ENCODE results near the gene C10orf95.

C10orf95 gene

GRCh38 chr10:102416283-102416682 is 35.1 kb downstream of the C10orf95 start:
- no peak overlapping the region for H3K4me3 ChIP-seq (replicated peaks; ENCODE audit: insufficient read depth, low read length)
- no peak for TF ChIP-seq POLR2AphosphoS5 (IDR thresholded peaks at IDR 0.05; ENCODE audit: low read depth)
- no peak for TF ChIP-seq REST (IDR thresholded peaks at IDR 0.05; ENCODE audit: insufficient replicate concordance, low read depth)
- no peak for TF ChIP-seq CTCF (IDR thresholded peaks at IDR 0.05; ENCODE audit: insufficient read depth, low read length)
- no peak for TF ChIP-seq GABPA (IDR thresholded peaks at IDR 0.05; ENCODE audit: low read depth)
- no peak for TF ChIP-seq SPI1 (IDR thresholded peaks at IDR 0.05; ENCODE audit: borderline replicate concordance, low read depth)
- peaks cover 26% of the 10 kb centered on the region for H3K27me3 ChIP-seq (ENCODE audit: insufficient read depth, poor library complexity, severe bottlenecking)
- no peak overlapping the region for H3K27ac ChIP-seq (replicated peaks)
- DNase-seq (ENCODE audit: low read depth in 1 of 2, low spot score in 1 of 2): no peak

- TF ChIP-seq POLR2AphosphoS5 (IDR thresholded peaks at IDR 0.05; ENCODE audit: low read depth) (no peak), CTCF (IDR thresholded peaks at IDR 0.05; ENCODE audit: insufficient read depth, low read length) (no peak), SPI1 (IDR thresholded peaks at IDR 0.05; ENCODE audit: borderline replicate concordance, low read depth) (peak; percentile 61; the same call in 1 of the 2 replicates), GABPA (IDR thresholded peaks at IDR 0.05; ENCODE audit: low read depth) (no peak), REST (IDR thresholded peaks at IDR 0.05; ENCODE audit: insufficient replicate concordance, low read depth) (no peak)
- H3K27me3 ChIP-seq (ENCODE audit: insufficient read depth, poor library complexity, severe bottlenecking): peaks cover 38% of the 10 kb centered on the region
- DNase-seq (ENCODE audit: low read depth in 1 of 2, low spot score in 1 of 2): no peak
- H3K4me3 ChIP-seq (replicated peaks; ENCODE audit: insufficient read depth, low read length): no peak overlapping the region
- H3K27ac ChIP-seq (replicated peaks): no peak overlapping the region
Observed at GRCh38 chr10:102414749-102415148, 36.6 kb downstream of the C10orf95 start.

- no peak for DNase-seq (ENCODE audit: low read depth in 1 of 2, low spot score in 1 of 2)
- TF ChIP-seq SPI1 (IDR thresholded peaks at IDR 0.05; ENCODE audit: borderline replicate concordance, low read depth) (no peak), POLR2AphosphoS5 (IDR thresholded peaks at IDR 0.05; ENCODE audit: low read depth) (no peak), GABPA (IDR thresholded peaks at IDR 0.05; ENCODE audit: low read depth) (no peak), REST (IDR thresholded peaks at IDR 0.05; ENCODE audit: insufficient replicate concordance, low read depth) (no peak), CTCF (IDR thresholded peaks at IDR 0.05; ENCODE audit: insufficient read depth, low read length) (no peak)
- Histone ChIP-seq H3K27ac (replicated peaks) (no peak overlapping the region), H3K4me3 (replicated peaks; ENCODE audit: insufficient read depth, low read length) (no peak overlapping the region), H3K27me3 (ENCODE audit: insufficient read depth, poor library complexity, severe bottlenecking) (peaks cover 43% of the 10 kb centered on the region)
Observed at GRCh38 chr10:102413806-102414561, 37.4 kb downstream of the C10orf95 start.
